Kasumi-1 (cell line): Measurements from ENCODE around the gene MACIR.

Experiments used
- DNase-seq, 2 experiments: peaks; one replicate each; lab custom pipeline; 2025; lab: John Stamatoyannopoulos, UW

The MACIR gene

GRCh38 chr5:103291606-103292005 lies 33.0 kb downstream of the MACIR start:
- no peak for DNase-seq

- no peak for DNase-seq
Measured at GRCh38 chr5:103293099-103293498, 34.5 kb downstream of the MACIR start.

- no peak for DNase-seq
Measured at GRCh38 chr5:103293719-103294118, 35.2 kb downstream of the MACIR start.

DNA sequence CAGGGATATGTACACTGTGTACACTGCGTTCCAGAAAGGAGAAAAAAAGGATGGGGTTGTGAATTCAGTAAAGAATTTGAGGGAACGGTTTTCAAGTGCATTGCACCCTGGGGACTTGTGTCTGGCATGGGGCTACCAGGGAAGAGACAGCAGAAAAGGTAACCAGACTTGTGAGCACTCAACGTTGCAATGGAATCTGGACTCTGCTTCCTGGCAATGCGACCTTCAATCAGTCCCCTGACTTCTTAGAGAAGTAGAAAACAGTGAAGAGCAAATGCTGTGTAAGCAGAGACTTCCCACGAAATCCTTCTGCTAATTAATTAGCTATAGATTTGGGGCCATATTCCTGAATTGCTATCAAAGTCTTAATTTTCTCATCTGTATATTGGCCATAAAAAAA lies 36.3 kb downstream of the MACIR start:
- no peak for DNase-seq

GRCh38 chr5:103295424-103295823 lies 36.9 kb downstream of the MACIR start:
- no peak for DNase-seq

- no peak for DNase-seq
Measured at GRCh38 chr5:103295871-103296270, 37.3 kb downstream of the MACIR start.

DNA sequence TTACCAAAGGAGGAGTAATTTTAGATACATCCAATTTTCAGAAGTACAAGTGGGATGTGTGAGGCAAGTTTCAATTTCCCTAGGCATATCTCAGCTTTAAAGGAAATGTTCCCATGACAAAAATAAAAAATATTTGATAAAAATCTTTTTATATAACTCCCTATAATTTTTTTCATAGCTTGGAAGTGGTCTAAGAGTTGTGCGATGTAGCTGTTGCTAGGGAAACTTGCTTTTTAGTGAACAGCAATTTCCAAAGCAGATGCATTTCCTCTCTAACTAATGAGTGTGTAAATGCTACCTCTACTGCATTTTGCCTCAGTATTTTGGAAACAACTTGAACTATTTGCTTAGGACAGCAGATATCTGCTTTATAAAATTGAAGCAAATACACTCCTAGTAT lies 39.6 kb downstream of the MACIR start:
- no peak for DNase-seq

DNA sequence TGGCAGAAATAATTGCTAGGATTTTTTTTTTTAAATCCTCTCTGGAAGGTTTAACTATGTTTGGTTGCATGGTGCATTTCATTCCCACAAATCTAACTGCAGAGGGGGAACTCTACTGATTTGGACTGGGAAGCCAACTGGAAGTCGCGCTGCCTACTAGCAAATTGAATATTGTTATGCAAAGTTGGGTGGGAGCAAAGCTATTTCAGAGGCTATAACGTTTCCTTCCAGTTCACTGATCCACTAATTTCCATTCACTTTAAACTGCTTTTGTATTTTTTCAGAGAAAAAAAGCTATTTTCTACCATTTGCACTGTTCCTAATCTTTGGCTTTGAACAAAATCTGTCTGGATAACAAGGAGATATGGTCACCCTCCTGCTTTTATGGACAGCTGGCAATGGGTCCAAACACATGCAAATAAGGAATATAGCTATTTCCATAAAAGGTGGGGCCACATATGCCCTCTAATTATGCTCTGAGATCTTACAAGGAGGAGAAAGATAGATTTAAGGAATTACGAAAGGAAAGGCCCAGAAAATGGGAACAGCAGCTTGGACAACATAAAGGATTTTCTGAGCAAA lies 40.1 kb downstream of the MACIR start:
- no peak for DNase-seq

- DNase-seq = no peak
Measured at GRCh38 chr5:103305809-103306208, 47.2 kb downstream of the MACIR start.

GRCh38 chr5:103307470-103307869 lies 48.9 kb downstream of the MACIR start:
- no peak for DNase-seq

GRCh38 chr5:103308774-103309173 lies 50.2 kb downstream of the MACIR start:
- no peak for DNase-seq

DNA sequence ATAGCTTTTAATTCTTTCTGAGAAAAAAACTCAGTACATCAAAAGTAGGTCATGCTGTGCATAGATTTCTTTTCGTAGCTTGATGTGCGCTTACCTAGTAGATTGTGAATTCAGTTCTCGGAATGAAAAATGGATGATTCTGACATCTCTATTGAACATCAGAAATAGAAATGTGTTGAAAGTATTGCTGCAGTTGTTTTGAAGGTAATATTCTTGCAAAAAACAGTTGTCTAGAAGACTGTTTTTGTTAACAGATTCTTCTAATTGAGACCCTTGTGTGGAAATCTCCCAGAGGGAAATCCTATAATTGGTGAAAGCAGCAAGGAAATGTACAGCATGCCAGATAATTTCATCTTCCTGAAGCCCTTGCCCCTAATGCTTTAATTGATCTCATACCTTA lies 54.5 kb downstream of the MACIR start:
- DNase-seq = no peak

DNA sequence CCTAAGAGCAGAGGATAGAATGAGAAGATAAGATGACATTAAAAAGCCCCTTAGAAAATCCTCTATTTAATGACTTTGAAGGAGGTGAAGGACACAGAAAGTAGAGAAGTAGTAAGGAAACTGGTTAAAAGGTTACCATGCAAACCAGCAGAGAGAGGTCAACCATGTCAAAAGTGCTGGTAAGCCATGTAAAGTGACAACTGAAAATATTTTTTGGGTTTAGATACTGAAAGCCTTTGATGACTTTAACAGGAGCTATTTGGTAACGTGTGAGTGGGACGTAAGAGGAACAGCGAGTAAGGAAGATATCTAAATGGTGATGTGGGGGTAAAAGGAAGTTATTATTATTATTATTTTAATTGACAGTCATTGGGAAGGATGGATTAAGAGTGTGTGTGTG lies 56.9 kb downstream of the MACIR start:
- no peak for DNase-seq

GRCh38 chr5:103327451-103327850 lies 68.9 kb downstream of the MACIR start:
- DNase-seq = no peak

GRCh38 chr5:103327893-103328292 lies 69.3 kb downstream of the MACIR start:
- no peak for DNase-seq
